GM18498 (cell line): ENCODE results near the gene METAP1.
A peak's percentile ranks its signal among the peaks of the same experiment; 100 is the strongest.
"Not testable (repeated sequence)": the region's sequence is repeated elsewhere in the genome, so short reads cannot be mapped to it uniquely, and the experiment has no call there.

Experiments
- ATAC-seq: cut with Tn5 transposase; IDR thresholded peaks from one replicate; pipeline ENCODE4 v1.9.1; 2021; ENCODE audit warnings: mild to moderate bottlenecking, moderate library complexity; ENCODE audit not compliant: unreplicated experiment

METAP1 gene

DNA sequence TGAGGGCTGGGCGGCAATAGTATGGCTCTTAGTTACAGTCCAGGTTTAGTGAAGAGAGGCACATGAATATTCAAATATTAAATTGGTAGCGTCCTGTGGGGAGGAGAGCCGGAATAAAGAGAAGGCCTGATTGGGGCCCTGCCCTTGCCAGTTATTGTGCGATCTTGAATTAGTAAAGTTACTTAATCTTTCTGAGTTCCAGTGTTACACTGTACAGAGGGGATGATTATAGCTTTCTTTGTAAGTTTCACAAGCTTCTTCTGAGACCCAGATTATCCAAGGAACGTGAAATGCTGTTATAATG, 1.2 kb downstream of the METAP1 start:
- ATAC-seq = no peak

DNA sequence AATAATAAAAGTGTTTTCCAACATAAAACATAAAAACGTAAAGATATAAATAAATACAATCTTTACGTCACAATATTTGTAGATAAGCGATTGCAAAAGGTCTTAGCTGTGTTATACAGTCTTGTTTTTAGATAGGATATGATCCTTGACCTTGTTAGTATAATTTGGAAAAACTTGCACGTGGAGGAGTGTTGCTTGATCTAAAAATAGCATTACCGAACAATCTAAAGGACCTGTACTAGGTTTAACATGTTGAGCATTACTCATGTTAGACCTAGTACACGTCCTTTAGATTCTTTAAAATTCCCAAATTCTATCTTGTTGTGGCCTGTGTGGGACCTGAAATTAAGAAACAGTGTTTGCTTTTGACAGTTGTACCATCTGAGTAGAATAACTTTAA, 1.6 kb downstream of the METAP1 start:
- no peak for ATAC-seq

DNA sequence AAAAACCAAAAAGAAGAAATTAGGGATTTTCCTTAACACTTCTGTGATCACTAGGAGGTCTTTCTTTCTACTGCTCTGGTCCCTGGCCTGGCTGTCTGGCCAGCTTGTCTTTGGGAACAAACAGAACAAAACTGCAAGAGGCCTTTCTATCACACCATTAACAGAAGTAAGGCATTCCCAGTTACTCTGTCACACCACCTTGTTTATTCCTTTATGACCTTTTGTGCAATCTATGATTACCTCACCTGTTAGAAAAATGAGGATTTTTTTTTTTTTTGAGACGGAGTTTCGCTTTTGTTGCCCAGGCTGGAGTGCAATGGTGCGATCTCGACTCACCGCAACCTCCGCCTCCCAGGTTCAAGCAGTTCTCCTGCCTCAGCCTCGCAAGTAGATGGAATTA, 3.0 kb downstream of the METAP1 start:
- no peak for ATAC-seq

DNA sequence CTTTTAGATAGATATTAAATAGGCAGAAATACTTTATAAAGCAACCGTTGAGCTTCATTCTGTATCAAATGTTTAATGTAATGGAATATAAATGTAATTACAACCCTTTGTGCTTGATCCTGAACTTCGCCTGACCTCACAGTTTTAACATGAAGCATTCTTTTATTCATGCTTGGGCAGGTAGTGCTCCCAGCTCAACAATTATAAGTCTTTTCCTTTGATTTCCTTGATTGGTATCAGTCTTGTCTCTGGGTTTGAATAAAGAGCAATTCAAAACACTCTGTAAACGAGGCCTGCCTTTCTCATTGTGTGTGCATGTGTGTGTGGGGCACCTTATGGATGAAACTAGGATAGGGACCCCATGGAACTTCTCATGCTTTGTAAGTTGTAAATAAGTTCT, 6.8 kb downstream of the METAP1 start:
- ATAC-seq = no peak

DNA sequence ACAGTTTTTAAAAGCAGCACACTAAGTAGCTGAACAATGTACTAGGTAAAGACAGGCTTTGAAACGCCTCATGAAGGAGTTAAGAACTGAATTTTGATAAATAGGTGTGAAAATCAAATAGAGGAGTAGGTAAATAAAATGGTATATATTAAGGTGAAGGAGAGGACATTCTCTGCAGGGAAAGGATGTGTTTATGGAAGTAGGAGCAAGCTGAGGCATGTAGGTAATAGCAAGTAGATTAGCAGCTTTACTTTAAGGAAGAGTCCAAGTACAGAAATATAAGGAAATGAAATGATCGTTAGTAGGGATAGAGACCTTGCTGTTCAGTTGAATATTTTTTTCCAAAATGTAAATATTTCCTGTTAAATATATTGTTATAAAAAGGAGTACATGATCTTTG, 12.5 kb downstream of the METAP1 start:
- ATAC-seq = no peak

DNA sequence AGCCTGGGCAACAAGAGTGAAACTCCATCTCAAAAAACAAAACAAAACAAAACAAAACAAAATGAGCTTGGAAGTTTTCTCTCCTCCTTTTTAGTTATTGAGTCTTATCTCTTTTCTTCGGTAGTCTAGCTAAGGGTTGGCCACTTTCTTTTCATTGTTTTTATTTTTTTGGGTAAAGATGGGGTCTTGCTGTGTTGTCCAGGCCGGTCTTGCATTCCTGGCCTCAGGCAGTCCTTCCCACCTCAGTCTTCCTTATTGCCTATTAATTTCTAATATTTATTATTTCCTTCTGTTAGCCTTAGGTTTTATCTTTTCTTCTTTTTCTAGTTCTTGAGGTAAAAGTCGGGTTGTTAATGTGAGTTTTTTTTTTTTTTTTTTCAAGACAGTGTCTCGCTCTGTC, 16.4 kb downstream of the METAP1 start:
- ATAC-seq = no peak

DNA sequence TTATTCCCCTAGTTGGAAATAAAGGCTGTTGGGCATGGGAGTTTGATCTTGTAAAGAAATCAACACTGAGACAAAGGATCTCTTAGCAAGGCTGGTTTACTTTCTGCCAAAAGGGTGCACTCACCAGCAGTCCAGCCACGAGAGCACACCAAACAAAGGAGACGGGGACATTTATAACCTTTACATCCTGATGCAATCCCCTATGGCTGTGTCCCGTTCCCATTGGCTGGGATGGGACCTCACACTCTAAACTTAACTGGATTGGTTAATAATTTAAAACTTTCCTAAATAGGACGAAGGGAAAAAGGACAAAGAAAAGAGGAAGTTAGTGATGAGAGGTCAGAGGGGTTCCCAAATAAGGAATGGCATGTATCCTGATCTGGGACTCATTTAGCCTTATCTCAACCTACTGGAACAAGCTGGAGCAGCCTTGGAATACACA, 17.9 kb downstream of the METAP1 start:
- no peak for ATAC-seq

DNA sequence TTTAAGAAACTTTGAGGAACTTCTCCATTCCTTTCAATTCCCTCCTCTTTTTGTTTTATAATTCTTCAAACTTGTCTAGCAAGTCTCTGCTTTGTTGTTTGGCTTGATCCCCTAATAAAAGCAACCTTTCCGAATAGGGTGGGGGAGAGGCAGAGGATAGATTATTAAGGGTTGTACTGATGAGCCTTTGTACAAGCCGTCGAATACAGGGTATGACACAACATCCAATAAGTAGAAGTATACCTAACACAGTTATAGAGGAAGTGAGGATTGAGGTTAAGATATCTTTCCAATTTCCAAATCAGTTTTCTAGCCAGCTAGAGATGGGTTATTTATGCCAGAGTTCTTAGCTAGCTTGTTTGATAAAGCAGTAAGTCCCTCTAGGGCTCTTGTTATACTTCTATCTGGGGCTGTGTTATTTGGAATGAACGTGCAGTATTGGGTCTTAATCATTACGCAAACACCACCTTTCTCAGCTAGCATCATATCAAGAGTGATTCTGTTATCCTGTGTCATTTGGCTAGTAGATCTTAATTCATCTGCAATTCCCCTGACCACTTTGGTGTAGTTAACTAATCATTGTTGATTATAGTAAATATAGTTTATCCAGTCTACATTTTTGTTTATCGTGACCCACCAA, 18.5 kb downstream of the METAP1 start:
- ATAC-seq = no peak

DNA sequence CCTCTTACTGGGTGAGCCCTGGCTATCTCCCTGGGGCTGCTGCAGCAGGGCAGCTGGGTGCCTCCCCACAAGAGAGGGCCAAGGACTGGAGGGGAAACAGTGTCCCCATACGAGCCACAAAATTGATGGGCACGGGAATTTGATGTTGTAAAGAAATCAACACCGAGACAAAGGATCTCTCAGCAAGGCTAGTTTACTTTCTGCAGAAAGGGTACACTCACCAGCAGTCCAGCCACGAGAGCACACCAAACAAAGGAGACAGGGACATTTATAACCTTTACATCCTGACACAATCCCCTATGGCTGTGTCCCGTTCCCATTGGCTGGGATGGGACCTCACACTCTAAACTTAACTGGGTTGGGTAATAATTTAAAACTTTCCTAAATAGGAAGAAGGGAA, 25.9 kb downstream of the METAP1 start:
- no peak for ATAC-seq

DNA sequence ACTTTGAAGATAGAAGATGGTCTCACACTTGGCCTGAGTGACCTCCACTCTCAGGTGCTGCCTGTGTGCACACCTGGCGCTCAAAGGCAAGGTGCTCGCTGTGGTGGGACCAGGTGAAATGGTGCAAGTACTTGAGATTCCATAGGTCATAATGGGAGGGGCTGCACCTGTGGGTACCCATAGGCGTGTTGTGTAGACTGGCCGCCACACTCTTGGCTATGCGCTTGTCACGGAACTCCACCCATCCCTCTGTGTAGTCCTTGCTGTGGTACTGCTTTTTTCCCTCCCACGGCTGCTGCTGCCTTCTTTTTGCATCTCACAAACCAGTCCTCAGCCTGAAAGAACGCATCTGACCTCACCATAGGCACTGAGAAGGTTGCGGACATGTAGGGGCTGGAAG, 27.0 kb downstream of the METAP1 start:
- no peak for ATAC-seq

DNA sequence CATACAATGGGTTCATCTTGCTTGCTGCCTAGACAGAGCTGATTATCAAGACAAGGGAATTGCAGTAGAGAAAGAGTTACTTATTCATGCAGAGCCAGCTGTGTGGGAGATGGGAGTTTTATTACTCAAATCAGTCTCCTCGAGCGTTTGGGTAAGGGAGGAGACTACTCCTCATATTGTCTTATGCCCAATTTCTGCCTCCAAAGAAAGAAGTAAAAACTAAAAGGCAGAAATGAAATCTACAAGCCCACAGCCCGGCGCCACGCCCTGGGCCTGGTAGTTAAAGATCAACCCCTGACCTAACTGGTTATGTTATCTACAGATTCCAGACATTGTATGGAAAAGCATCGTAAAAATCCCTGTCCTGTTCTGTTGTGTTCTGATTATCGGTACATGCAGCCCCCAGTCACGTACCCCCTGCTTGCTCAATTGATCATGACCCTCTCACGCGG, 28.3 kb downstream of the METAP1 start:
- not testable (repeated sequence) for ATAC-seq

DNA sequence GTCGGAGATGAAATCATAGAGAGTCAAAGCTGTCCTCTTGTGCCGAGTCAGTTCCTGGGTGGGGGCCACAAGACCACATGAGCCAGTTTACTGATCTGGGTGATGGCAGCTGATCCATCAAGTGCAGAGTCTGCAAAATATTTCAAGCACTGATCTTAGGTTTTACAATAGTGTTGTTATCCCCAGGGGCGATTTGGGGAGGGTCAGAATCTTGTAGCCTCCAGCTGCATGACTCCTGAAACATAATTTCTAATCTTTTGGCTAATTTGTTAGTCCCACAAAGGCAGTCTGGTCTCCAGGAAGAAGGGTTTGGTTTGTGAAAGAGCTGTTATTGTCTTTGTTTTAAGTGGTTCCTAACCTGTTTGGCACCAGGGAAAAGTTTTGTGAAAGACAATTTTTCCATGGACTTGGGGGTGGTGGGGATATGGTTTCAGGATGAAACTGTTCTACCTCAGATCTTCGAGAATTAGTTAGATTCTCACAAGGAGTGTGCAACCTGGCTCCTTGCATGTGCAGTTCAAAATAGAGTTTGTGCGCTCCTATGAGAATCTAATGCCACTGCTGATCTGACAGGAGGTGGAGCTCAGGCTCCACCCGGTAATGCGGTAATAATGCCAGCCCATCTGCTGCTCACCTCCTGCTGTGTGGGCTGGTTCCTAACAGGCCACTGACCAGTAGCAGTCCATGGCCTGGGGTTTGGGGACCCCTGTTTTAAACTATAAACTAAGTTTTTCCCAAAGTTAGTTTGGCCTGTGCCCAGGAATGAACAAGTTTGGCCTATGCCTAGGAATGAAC, 29.2 kb downstream of the METAP1 start:
- ATAC-seq = no peak

DNA sequence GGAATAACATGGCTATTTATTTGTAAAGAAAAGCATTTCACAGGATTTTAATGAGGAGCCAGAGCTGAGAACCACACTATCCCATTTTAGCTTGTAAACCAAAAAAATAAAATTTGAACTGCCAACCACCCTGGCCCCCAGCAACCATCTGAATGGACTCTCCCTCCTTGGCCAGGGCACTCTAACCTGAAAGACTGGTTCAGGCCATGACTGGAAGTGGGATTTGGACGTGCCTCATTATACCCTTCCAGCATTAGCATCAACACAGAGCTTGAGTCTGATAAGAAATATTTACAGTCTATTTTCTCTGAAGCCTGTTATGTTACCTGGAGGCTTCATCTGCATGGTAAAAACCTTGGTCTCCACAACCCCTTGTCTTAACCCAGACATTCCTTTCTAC, 30.0 kb downstream of the METAP1 start:
- ATAC-seq = no peak

DNA sequence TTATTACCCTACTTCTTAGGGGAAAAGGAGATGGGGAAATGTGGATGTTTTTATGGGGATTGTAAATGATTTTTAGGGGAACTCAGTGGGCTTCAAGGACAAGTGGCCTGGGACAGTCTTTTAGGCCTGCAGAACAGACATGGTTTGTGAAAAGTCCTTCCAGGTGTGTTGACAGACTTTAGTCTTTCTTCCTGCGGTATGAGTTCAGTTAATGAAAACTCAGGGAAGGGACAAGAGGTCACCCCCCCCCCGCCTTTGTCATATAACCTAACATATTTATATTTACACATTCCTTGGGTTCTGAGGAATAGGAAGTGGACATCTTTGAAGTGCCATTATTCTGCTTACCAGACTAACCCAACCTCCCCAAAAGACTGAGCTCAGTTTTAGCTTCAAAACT, 31.8 kb downstream of the METAP1 start:
- no peak for ATAC-seq

DNA sequence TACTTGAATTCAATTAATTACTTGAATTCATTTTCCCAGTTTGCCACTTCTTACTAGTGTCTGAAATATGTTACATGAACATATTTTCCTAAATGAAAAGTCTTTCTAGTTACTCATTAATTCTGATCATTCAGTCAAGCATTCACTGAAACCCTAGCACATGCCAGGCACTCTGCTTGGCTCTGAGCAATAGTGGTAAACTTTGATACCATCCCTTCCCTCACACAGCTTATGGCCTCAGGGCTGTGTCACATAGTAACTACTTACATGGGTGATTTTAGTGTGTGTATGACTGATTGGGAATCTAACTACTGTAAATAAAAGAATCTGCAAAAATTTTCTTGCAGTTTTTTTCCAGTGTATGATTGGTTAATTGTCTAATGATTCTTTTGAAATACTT, 32.7 kb downstream of the METAP1 start:
- ATAC-seq = peak; percentile 41

DNA sequence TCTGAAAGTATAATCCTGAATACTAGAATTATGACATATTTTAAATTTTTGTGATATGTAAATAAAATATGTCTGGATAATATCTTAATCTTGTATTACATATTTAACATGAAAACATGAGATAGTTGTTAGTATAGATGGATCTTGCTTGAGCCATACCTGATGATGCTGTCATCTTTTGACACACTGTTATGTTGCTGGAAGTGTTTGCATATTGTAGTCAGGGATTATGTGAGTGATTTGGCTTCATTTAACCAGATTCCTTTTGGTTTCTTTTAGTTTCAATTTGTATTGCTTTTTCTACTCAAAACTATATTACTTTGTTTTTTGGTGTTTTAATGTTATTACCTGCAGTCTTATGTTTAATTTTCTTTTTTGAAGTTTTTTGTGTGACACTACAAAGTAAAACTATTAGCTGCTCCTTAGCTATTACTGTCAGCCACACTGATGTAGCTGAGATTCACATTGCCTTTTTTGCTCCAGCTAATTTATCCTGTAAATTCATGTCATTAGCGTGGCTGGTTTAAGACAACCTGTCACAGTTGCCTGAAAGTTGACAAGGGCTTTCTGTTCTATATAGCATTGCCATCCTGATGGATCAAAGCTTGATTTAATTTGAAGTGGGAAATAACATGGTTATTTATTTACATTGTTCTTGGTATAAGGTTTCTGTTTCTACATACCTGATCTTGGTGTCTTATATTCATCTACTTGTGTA, 33.7 kb downstream of the METAP1 start:
- peak; percentile 52 for ATAC-seq

DNA sequence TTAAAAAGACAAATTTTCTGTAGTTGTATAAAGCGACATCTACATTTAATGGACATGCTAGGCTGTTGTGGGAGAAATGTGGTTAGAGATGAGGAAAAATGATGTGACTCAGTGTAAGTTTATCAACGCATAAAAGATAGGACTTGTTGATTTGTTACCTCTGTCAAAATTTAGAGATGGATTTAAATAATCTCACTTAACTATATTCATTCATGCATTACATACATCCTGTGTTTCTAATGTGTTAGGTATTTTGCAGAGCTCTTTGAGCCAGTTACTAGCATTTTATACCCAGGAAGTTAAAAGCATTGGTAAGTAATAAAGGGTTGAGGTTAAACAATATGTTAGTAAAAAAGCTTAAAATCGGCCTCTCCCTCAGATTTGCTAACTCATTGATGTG, 34.3 kb downstream of the METAP1 start:
- ATAC-seq = no peak

DNA sequence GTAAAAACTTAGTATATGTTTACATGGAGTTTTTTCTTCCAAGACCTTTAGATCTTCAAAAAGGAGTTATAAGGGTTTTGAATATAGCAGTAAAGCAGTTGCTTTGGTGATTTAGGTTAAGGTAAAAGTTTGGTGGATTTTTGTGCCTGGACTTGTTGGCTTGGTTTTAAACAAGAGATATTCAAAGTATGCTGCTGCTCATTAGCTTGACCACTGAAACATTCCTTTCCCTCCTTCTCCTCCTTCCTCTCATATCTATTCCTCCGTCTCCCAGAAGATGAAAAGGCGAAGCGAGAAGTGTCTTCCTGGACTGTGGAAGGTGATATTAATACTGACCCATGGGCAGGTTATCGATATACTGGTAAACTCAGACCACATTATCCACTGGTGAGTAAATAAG, 38.4 kb downstream of the METAP1 start:
- ATAC-seq = no peak

DNA sequence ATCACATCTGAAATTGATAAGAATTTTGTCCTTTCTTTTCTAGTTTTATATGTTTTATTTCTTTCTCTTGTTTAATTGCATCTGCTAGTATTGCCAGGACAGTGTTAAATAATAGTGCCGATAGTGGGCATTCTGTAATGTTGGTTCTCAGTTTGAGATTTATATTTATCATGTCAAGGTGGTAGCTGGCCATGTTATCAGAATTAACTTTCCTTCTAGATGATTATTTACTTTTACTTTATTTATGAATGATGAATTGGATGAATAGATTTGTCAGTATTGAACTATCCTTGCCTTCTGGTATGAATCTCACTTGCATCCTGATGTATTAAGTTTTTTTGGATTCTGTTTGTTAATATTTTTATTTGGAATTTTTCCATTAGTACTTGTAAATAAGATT, 42.7 kb downstream of the METAP1 start:
- ATAC-seq = no peak

DNA sequence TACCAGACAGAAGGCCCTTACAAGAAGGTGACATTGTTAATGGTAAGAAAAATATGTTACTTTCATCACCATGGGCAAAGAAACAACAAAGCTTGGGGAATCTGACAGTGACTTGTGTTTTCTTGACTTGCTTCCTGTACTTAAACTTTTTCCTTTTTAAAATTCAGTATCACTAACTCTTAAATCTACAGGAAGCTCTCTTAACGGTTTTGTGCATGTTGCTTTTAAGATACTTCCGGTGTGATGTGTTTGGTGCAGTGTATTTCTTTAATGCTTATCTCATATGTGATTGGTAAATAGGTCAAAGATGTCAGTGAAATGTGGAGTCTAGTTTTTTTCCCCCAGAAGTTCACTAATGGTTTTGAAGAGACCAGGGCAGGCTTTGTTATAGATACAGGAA, 47.8 kb downstream of the METAP1 start:
- ATAC-seq = peak; percentile 46

DNA sequence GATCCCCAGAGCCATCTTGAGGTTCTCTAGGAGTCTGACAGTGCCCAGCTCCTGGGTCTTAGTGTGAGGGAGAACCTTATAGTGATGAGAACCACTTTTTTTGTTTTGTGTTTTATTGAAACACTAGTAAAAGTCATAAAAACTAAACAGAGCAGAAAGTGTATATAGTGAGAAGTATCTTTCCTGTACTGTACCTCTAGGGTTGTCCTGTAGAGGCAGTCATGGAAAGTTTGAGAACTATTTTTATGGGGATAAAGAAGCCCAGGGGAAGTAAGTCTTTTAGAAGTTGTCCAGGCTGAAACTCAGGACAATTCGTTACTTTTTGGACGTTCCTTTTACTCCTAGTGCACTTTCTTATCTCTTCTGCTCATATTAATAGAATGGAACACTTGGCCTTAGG, 52.2 kb downstream of the METAP1 start:
- ATAC-seq = no peak

DNA sequence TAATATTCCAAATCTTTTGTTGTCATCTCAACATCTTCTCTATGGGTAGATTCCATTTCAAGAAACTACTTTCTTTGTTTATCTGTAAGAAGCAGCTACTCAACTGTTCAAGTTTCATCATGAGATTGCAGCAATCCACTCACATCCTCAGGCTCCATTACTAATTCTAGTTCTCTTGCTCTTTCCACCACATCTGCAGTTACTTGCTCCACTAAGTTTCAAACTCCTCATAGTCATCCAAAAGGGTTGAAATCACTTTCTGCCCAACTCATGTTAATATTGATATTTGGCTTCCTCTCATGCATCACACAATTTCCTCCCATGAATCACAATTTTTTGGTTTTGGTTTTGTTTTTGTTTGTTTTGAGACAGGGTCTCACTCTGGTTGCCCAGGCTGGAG, 57.4 kb downstream of the METAP1 start:
- no peak for ATAC-seq
